ENCODE data around the gene EDA. TPM values are rescaled to one million over a fixed set of nuclear protein-coding genes. Genes with fewer than 3 reads are reported as not detected.

EDA gene
- total RNA-seq, 2 donors from 2014 or later = 4.0 to 4.7 TPM

GRCh38 chrX:70033348-70034051 lies 417.6 kb downstream of the EDA start:
- ATAC-seq = no peak
- H3K27me3 ChIP-seq = no peaks in the 10 kb centered on the region
- intact Hi-C loops (cut with DNase I) = no loop called here

DNA sequence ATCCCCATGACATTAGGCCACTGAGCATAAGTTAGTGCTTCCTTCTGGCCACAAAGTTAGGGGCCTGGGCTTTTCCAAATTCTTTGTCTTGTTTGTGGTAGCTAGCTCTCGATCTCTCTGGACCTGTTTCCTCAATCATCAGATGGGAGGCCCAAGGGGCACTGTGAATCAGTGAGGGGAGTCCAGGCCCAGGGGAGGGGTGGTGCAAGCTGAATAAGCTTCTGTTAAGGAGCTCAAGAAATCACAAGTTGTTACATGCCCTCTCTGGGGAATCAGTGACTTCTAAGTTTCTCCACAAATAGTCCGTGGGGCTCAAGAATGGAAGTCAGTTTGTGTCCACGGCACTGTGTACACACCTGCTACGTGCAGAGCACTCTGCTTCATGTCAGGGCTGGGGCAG lies 418.7 kb downstream of the EDA start:
- no peaks in the 10 kb centered on the region for H3K27me3 ChIP-seq
- 84 to 100% methylated on average over 2 to 4 of the region's 4 CpGs for WGBS, 2 donors
- H3K4me3 ChIP-seq = no peak overlapping the region
- ATAC-seq (no peak), DNase-seq (no peak)
- TF ChIP-seq POLR2A (IDR thresholded peaks at IDR 0.05) = no peak
- intact Hi-C loops (cut with DNase I) = no loop called here
- no peak overlapping the region for H3K27ac ChIP-seq
- H3K36me3 ChIP-seq (replicated peaks in 1 of 2; ENCODE audit: insufficient read depth in 1 of 2, low read depth in 2 of 2) = no peaks in the 10 kb centered on the region
- H3K4me1 ChIP-seq = no peaks in the 10 kb centered on the region
- no peaks in the 10 kb centered on the region for H3K9me3 ChIP-seq

More at GRCh38 chrX:70033348-70034051, 417.6 kb downstream of the EDA start:
- WGBS, 2 donors = 69 to 70% methylated on average over 8 to 10 of the region's 10 CpGs
- H3K27ac ChIP-seq = no peak overlapping the region
- DNase-seq = peak in 1 of 4 donors; percentile 33
- H3K36me3 ChIP-seq (replicated peaks in 1 of 2; ENCODE audit: insufficient read depth in 1 of 2, low read depth in 2 of 2) = no peaks in the 10 kb centered on the region
- no peaks in the 10 kb centered on the region for H3K4me1 ChIP-seq
- H3K9me3 ChIP-seq = no peaks in the 10 kb centered on the region
- H3K4me3 ChIP-seq = no peak overlapping the region
- TF ChIP-seq POLR2A (IDR thresholded peaks at IDR 0.05) (no peak), CTCF (IDR thresholded peaks at IDR 0.05) (peak in 5 of 7 experiments; percentile 15 to 30 (median 24))

GRCh38 chrX:70038515-70038914 lies 422.6 kb downstream of the EDA start:
- TF ChIP-seq POLR2A (IDR thresholded peaks at IDR 0.05) (no peak), CTCF (IDR thresholded peaks at IDR 0.05) (no peak)
- Histone ChIP-seq H3K9me3 (no peaks in the 10 kb centered on the region), H3K36me3 (replicated peaks in 1 of 2; ENCODE audit: insufficient read depth in 1 of 2, low read depth in 2 of 2) (no peaks in the 10 kb centered on the region), H3K27me3 (no peaks in the 10 kb centered on the region), H3K4me3 (no peak overlapping the region), H3K4me1 (no peaks in the 10 kb centered on the region), H3K27ac (no peak overlapping the region)
- DNase-seq (no peak), ATAC-seq (no peak)
- intact Hi-C loops (cut with DNase I) = no loop called here
- WGBS, 2 donors = 80% methylated on average over 1 of the region's 2 CpGs; no CpG with 5 or more reads in 1 of the 2 donors

- no peak overlapping the region for H3K4me3 ChIP-seq
- no peaks in the 10 kb centered on the region for H3K27me3 ChIP-seq
- no peak overlapping the region for H3K27ac ChIP-seq
- H3K4me1 ChIP-seq = no peaks in the 10 kb centered on the region
- intact Hi-C loops (cut with DNase I) = no loop called here
- H3K36me3 ChIP-seq (replicated peaks in 1 of 2; ENCODE audit: insufficient read depth in 1 of 2, low read depth in 2 of 2) = no peaks in the 10 kb centered on the region
- H3K9me3 ChIP-seq = no peaks in the 10 kb centered on the region
- WGBS, 2 donors = 100% methylated on average over 1 of the region's 1 CpG
- DNase-seq (peak in 1 of 4 donors; percentile 20), ATAC-seq (no peak)
- no peak for TF ChIP-seq CTCF (IDR thresholded peaks at IDR 0.05)
- TF ChIP-seq POLR2A (IDR thresholded peaks at IDR 0.05) = no peak
Measured at GRCh38 chrX:70038951-70039350, 423.0 kb downstream of the EDA start.

- Histone ChIP-seq H3K27me3 (no peaks in the 10 kb centered on the region), H3K4me1 (no peaks in the 10 kb centered on the region), H3K9me3 (no peaks in the 10 kb centered on the region), H3K27ac (no peak overlapping the region), H3K36me3 (replicated peaks in 1 of 2; ENCODE audit: insufficient read depth in 1 of 2, low read depth in 2 of 2) (no peaks in the 10 kb centered on the region), H3K4me3 (no peak overlapping the region)
- TF ChIP-seq POLR2A (IDR thresholded peaks at IDR 0.05) (no peak), CTCF (IDR thresholded peaks at IDR 0.05) (no peak)
- intact Hi-C loops (cut with DNase I) = no loop called here
- WGBS, 2 donors = 94 to 100% methylated on average over 2 of the region's 2 CpGs
- DNase-seq (no peak), ATAC-seq (no peak)
Measured at GRCh38 chrX:70039758-70040157, 423.8 kb downstream of the EDA start.

Data from body of pancreas (tissue), 4 donors.